IMR-90 (cell line): ENCODE measurements around the gene CENATAC.
"Not testable (repeated sequence)": the region's sequence is repeated elsewhere in the genome, so short reads cannot be mapped to it uniquely, and the experiment has no call there.

Experiments used
- CHD1 ChIP-seq: IDR thresholded peaks from 2 replicates; pipeline ENCODE4 v1.6.1; 2012; ENCODE audit warnings: low read depth, low read length, improper control_type of control experiment
- CTCF ChIP-seq: conservative IDR thresholded peaks from 2 replicates; pipeline ENCODE4 v1.5.1; 2012; ENCODE audit warnings: mild to moderate bottlenecking, low read depth, low read length, improper control_type of control experiment
- MAZ ChIP-seq: IDR thresholded peaks from 2 replicates; pipeline ENCODE4 v1.6.1; 2012; ENCODE audit warnings: low read depth, mild to moderate bottlenecking, low read length, improper control_type of control experiment, moderate library complexity, borderline replicate concordance
- MXI1 ChIP-seq: IDR thresholded peaks from 2 replicates; pipeline ENCODE4 v1.6.1; 2012; ENCODE audit warnings: low read depth, mild to moderate bottlenecking, low read length, moderate library complexity, borderline replicate concordance
- POLR2A ChIP-seq: IDR thresholded peaks from 2 replicates; pipeline ENCODE4 v1.6.1; 2012; ENCODE audit warnings: mild to moderate bottlenecking, low read depth, low read length
- RAD21 ChIP-seq: IDR thresholded peaks from 2 replicates; pipeline ENCODE4 v1.6.1; 2012; ENCODE audit warnings: low read length, improper control_type of control experiment
- RFX5 ChIP-seq: IDR thresholded peaks from 2 replicates; pipeline ENCODE4 v1.8.0; 2012; ENCODE audit warnings: low read depth, mild to moderate bottlenecking, low read length, moderate library complexity
- TF ChIP-seq, protein P1 (sequence below): fragments of 150-350 bp; IDR thresholded peaks from 2 replicates; pipeline ENCODE4 v1.6.1; 2016; ENCODE audit warnings: low read depth, mild to moderate bottlenecking, low read length, moderate library complexity, borderline replicate concordance
- TF ChIP-seq, protein P2 (sequence below): fragments of 150-350 bp; IDR thresholded peaks from 2 replicates; pipeline ENCODE4 v1.6.1; 2017; ENCODE audit warnings: mild to moderate bottlenecking, antibody characterized with exemption, low read length, low read depth

GRCh38 chr11:118991486-118992038 lies 6.4 kb upstream of the CENATAC start:
- TF ChIP-seq, protein P1, sequence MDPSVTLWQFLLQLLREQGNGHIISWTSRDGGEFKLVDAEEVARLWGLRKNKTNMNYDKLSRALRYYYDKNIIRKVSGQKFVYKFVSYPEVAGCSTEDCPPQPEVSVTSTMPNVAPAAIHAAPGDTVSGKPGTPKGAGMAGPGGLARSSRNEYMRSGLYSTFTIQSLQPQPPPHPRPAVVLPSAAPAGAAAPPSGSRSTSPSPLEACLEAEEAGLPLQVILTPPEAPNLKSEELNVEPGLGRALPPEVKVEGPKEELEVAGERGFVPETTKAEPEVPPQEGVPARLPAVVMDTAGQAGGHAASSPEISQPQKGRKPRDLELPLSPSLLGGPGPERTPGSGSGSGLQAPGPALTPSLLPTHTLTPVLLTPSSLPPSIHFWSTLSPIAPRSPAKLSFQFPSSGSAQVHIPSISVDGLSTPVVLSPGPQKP, result not testable (repeated sequence)
- TF ChIP-seq POLR2A, MAZ, CHD1, RAD21, CTCF, RFX5, MXI1: not testable (repeated sequence)
- TF ChIP-seq, protein P2, sequence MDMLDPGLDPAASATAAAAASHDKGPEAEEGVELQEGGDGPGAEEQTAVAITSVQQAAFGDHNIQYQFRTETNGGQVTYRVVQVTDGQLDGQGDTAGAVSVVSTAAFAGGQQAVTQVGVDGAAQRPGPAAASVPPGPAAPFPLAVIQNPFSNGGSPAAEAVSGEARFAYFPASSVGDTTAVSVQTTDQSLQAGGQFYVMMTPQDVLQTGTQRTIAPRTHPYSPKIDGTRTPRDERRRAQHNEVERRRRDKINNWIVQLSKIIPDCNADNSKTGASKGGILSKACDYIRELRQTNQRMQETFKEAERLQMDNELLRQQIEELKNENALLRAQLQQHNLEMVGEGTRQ, result not testable (repeated sequence)
